Cardiac septum (tissue), 1 donor: Measurements from ENCODE around the gene KCNMA1. TPM values are rescaled to one million over a fixed set of nuclear protein-coding genes. Genes with fewer than 3 reads are reported as not detected.

ENCODE experiments used
- DNase-seq: peaks from one replicate; pipeline ENCODE4 v3.0.0-alpha.2; 2020; ENCODE audit warnings: low spot score
- intact Hi-C: fragments of 100-400 bp; cut with DNase I; formaldehyde crosslinking; loops from one replicate; pipeline ENCODE4 v1.14.0; 2022
- total RNA-seq: library from RNA; stranded (reverse); fragmentation: NEBNext Ultra II Directional; extraction: Animal tissue kit (Norgen Biotek cat#: 25700); gene quantifications from one replicate; pipeline ENCODE4 v1.2.1, GENCODE V29; 2021
- donor health status: DM: no; HTN: no; CAD: no.

KCNMA1 gene
- total RNA-seq, 1 donor from 2014 or later, result 2.0 TPM

DNA sequence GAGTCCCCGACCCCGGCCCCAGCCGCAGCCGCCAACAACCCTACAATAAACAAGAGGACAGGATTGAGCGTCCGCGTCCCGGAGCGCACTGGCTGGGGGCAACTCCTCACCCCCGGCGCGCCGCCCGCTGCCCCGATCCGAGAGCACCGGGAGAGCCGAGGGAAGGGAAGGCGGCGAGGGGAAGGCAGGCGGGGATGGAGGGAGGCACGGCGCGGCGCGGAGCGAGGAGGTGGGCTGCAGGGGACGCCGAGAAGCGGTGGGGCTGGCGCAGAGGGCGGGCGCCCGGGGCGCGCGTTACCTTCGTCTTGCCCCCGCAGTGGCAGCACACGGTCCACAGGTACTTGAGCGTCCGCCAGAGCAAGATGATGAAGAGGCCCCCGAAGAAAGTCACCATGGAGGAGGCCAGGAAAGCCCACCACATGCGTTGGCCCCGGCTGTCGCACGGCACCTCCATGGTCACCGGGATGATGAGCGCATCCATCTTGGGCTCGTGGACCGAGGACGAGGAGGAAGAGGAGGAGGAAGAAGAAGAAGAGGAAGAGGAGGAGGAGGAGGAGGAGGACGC, 559 bp downstream of the KCNMA1 start:
- DNase-seq, result no peak
- intact Hi-C loops, result no loop called here

DNA sequence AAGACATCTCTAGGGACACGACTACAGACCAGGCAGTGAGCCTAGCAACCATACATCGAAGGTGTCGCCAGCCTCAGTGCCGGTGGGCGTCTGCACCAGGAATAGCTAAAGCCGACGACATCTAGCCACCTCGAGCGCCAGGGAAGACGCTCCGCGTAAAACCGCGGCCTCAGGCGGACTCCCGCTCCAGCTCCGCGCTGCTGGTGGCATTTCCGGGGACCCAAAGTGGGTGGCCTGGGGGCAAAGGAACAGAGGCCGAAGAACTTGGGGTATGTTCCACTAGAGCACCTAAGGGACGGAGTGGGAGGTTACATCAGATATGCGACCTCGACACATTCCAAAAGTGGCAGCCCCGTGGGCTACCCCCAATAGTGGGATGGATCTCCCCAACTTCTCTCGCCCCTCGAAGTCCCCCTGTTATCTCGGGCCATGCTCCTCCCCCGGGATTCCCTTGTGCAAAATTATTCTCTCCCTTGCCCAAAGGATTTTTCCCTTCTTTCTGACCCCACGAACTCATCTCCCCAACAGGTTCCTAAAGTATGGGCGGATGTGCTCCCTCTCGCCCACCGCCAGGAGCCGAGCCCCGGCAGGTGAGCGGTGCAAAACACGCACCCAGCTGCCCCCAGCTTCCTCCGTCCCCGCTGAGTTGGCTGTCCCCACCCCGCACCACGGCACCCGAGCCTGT, 1.2 kb downstream of the KCNMA1 start:
- intact Hi-C loops, result no loop called here
- DNase-seq, result no peak

DNA sequence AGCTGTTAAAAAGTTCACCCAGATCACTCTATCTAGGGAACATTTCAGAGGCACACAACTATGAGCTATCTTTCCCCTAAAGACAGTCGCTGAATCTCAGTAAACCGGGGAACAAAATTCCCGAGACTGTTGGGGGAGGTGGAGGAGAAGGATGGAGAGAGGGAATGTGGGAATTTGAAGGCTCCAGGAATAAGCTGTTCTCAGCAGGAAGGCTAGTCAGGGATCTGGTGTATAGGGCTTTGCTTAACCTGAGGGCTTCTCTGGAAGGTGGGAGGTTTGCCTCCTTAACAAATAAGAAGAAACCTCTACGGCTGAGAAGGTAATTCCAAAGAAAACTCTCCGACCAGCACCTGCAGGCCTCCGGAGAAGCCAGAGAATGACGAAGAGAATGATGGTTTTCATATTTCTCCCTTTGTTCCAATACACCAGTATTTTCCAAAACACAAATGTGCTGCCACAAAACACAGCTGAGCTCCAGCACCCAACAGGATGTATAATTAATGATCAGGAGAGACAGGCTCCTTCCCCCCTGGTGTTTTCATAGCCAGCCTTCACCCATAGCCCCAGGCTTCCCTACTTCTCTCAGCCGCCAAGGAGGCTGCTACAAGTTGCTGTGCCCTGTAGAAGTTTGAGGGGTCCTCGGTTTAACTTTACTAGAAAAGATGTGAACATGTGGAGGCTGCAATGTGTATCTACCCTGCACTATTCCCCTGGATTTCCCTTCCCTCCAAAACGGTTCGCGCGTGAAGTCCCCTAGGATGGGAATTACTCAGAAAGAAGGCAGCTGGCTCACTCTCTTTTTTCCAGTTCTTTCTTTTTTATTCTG, 2.0 kb downstream of the KCNMA1 start:
- intact Hi-C loops, result no loop called here
- DNase-seq, result no peak

DNA sequence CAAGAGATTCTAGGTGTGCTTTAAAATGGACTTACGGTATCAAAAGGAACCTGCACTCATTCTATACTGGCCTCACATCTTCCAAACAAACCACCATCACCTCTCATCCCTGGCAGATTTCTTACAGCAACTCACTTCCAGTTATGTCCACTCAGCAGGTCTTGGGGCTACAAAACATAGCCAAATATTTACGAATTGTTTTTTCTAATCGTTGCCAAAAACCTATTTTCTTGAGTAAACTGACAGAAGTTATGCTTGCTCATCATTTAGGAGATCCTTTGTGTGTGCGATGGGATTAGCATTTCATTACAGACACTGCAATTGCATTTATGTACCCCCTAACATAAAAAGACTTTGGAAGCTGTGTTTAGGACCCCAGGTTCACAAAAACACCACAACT, 2.7 kb downstream of the KCNMA1 start:
- intact Hi-C loops, result no loop called here
- no peak for DNase-seq

DNA sequence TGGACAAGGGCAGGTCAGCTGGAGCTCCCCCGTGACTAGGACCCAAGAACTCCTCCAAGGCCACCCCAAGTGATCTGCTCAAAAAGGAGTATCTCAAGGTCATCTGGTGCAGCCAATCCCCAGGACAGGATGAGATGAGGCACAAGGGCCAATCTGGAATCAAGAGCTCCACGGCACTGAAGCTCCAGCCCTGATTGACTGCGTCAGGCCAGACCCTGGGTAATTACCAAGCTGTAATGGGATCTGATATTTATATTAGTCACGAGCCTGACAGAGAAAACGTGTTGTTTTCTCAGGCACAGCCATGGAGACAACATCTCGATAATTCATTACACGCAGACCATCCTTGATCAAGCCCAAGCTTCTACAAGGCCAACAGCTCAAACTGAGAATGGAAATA, 4.2 kb downstream of the KCNMA1 start:
- no peak for DNase-seq
- intact Hi-C loops, result no loop called here

DNA sequence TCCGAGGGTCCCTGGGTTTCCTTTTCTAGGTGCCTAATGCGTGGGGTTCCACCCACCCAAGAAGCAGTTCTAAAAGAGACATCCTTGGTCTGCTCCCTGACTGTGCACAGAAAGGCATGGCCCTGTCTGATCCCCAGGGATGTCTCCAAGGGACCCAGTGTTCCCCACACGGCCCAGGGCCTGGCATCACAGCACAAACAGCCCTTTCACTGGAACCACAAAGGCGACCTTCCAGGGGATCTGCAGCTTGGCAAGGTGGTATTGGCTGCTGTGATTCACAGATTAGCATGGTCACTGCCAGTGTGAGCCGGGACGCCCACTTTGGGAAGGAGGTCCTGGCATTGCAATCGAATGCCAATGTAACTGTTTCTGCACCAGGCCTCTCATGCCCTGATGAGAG, 6.4 kb downstream of the KCNMA1 start:
- intact Hi-C loops, result no loop called here
- DNase-seq, result no peak

DNA sequence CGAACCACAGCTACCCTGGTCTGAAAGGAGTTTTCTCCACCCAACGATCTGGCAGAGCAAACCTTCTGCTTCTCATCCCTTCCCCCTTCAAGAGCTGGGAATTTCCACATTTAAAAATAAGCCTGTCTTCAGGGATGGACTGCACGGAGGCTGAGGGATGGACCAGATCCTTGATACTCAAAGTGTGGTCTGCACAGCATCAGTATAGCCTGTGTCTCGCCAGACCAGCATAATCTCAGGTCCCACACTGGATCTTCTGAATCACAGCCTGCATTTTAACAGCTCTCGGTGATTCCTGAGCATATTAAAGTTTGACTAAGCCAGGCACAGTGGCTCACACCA, 7.1 kb downstream of the KCNMA1 start:
- no peak for DNase-seq
- intact Hi-C loops, result no loop called here

DNA sequence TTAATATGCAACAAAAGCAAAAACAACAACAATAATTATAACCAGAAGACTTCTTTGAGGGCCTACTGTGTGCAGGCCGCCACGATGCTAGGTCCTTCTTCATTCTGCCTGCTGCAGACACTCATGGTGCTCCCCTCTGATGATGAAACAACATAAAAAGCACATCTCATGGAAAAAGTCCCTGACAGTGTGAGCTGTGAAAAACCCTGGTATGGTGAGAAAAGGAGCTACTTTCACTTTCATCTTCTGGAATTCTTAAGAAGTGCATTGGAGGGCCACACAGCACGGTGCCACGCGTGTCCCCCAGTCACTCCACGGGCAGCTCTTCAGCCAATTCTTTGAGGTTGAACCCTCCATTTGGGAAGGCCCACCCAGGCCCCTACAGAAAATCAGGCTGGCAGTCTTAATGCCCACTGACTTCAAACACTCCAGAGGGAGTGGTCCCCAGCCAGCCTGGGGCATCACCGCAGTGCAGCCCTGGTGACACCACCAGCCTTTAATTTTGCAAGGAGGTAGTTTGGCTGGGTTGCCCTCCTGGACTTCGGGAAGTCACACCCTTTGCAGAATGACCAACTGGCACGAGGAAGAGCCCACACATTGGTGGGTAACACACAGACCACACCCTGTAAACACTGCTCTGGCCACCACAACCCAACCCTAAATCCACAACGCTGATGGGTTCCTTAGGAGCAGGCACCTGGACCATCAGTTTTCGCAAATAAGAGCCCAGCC, 7.7 kb downstream of the KCNMA1 start:
- DNase-seq, result no peak
- intact Hi-C loops, result no loop called here

DNA sequence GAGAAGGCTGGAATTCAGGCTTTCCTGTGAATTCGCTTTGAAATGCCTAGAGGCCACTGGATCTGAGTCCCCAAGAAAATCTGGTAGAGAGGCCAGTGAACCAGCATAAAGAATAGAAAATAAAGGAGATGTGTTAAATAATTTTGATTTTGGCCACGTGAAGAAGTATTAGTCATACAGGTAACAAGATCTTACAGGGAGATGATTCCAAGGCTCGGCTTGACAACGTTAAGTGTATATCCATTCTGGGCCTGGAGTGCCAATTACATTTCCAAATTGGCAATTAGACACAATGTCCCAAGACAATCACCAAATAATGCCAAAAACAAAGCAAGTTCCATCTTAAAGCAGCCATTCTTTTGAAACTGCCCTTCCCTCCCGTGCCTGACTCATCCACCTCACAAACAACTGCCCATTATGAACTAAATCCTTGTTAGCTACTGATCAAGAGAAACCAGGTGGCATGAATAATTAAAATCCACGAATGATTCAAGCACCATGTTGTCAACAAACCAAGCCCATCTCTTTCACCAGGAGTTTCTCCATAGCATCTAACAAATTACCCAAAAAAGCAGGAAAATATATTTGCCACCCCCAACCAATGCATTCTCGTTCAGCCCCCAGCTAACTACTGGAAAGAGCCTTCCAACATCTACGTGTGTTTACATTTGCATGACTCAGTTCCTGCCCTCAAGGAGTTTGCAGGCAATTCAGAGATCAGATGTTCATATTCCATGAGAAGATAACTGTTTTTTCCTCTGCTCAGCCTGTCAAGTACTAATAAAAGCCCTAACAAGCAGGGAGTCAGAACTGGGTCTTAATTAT, 8.5 kb downstream of the KCNMA1 start:
- DNase-seq, result no peak
- intact Hi-C loops, result no loop called here

DNA sequence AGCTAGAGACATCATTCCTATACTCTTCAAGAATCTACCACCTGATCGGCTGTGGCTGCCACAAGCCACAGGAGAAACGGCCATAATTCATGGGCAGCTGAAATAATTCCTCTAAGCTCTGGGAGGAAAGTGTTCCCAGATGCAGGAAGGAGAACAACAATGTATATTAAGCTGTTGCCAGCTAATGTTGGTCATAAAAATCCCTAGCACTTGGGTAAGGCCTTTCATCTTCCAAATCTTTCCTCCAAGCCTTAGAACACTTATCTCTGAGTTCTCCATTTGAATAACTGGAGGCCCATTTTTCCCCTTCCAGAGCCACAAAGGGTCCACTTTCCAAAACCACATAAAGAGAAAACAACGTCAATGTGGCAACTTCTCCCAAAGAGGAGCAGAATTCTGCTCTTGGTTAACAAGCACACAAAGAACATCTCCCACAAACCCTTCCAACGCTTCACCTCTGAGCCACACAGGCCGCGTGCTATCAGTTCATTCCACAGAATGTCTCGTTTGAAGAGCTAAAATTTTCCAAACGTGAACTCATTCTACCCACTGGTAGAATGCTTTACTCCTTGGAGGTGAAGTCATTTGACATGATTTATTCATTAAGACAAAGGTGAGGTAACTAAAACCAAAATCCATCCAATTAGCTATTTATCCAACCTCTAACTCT, 11.2 kb downstream of the KCNMA1 start:
- intact Hi-C loops, result no loop called here
- peak; percentile 51 for DNase-seq

DNA sequence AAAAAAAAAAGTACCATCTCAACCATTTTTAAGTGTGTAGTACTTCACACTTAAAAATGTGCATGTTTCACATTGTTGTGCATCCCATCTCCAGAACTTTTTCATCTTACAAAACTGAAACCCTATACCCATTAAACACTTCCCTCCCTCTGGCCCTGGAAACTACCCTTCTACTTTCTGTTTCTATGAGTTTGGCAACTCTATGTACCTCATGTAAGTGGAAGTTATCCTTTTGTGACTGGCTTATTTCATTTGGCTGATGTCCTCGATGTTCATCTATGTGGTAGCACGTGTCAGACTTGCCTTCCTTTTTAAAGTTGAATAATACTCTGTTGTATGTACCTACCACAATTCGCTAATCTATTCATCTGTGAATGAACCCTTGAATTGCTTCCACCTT, 12.2 kb downstream of the KCNMA1 start:
- no peak for DNase-seq
- intact Hi-C loops, result no loop called here

DNA sequence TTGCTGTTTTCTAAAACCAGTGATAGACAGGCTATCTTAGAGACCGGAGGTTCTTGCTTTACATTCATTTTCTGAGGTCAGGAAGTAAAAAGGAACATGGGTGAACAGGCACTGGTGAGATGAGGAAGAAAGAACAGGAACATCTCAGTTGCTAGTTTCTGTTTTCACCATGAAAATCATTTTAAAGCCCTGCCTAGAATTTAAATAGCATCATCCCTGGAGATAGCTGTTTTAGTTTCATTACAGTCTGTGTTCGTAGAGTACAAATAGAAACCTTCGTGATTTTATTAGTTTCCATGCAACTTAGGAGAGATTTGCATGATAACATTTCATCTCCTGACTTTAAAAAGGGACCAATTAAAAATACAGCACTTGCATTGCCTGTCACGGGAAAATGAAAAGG, 14.7 kb downstream of the KCNMA1 start:
- intact Hi-C loops, result no loop called here
- DNase-seq, result no peak

DNA sequence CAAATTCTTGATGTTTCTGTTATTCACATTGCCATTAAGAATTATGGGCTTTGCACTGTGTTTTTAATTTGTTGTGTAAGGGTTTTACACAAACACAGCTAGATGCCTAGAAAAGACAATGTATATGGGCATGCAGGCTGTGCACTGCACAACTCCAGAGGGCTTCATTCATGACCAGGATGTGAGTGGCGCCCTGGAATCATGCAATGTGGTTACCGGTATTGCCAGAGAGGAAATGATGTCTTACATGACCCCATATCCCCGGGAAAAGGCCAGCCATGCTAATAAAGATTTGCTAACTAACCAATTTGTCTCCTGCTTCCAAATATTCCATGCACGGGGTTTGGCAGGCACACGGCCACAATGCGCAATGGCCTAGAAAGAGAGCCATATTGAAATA, 16.9 kb downstream of the KCNMA1 start:
- peak; percentile 26 for DNase-seq
- intact Hi-C loops, result no loop called here

DNA sequence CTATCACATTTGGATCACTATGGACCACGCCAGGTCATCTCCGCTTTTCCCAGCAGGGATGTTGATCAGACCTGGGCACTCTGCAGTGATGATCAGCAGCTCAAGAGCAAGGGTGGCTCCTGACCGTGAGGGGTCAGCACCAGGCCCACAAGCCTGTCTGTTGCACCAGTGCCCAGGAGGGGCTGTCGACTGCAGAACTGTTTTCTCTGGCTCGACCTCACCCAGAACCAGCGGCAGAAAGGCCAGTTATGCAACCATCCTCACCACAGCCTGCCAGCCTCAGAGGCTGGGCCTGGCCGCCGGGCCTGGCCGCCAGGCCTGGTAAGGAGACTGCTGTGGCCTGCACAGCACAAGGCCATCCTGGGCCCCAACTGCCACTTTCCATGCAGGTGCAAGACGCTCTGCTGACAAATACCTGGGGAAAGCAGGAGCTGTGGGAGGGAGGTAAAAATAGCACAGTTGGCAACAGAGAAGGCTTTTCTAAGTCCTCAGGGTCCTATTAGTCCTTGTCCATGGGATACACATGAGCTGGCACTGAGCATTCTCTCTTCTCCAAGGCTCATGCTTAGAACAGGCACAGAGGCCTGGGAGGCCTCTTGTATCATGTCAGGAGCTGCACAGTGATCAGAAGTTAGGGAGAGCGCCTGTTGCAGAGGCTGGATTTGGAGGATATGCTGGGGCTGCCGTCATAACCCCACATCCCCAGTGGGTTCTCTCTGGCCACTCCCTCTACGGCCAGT, 17.5 kb downstream of the KCNMA1 start:
- intact Hi-C loops, result no loop called here
- peak; percentile 73 for DNase-seq

DNA sequence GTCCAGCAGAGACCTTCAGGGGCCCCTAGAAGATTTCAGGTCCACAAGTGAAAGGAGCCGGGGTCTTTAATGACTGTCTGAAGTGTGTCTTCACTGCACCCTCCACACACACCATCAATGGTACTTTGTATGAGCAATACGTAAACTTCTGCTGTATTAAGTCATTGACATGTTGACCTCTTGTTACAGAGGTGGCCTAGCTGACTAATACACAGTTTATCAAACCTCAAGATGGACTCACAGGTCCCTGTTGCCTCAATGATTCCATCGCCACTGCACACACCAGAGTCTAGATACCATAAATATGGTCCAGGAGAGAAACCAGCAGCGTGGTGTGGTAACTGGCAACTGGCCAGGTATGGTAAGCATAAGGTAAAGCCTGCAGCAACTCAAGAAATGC, 19.5 kb downstream of the KCNMA1 start:
- peak; percentile 26 for DNase-seq
- intact Hi-C loops, result no loop called here

DNA sequence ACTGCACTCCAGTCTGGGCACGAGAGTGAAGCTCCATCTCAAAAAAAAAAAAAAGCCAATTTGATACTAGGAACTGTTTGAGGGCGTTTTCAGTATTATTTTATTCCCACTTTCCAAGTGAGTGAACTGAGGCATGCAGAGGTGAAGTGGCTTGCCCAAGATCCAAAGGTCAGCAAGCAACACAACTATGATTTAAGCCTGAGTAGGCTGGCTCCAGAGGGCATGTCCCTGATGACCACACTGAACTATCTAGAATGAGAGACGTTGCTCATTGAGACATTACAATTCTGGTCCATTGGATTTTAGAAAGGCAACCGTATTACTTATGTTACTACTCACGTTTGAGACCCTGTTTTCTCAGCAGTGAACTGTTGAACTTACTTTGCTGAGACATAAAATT, 20.8 kb downstream of the KCNMA1 start:
- no peak for DNase-seq
- intact Hi-C loops, result no loop called here

DNA sequence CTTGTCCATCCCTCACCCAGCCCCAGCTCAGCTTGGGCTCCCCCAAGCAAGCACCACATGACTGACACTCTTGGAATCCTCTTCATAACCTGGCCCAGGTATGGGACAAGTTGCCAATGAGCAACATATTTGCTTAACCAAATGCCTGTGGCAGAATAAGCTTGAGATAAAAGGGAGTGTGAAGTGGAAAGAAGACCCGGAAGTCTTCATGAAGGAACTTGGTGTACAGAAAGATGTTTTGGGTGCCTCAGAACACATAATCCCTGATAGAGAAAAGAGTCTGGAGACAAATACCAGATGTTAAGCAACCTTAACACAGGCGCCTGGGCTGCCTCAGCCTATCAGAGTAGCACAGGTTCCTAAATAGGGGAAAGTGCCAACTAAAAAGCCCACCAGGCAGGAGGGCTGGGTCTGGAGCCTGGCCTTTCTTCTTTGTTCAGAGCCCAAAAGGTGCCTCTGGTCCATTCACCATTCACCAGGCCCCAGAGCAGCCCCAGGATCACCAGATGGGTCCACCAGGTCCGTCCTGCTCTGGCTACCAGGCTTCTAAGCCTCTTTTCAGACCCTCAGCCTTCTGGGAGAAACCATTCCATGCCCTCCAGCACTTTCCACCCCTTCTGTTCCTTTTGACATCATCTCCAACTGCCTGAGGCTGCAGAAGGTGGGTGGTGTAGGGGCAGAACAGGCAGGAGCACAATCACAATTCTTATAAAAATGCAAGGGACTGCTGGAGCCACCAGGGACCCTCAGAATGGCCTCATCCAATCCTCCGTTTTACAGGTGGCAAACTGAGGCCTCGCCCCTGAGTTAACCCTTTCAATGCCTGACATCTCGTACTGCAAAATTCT, 22.6 kb downstream of the KCNMA1 start:
- intact Hi-C loops, result no loop called here
- no peak for DNase-seq
